22Rv1 (cell line): Measurements from ENCODE around the gene CD84.

Source experiments
- ZFX ChIP-seq: fragments of 450-650 bp; IDR thresholded peaks from 2 replicates; pipeline ENCODE4 v1.6.1; 2017; ENCODE audit warnings: antibody characterized with exemption, borderline replicate concordance
- TF ChIP-seq, protein P1 (sequence below): fragments of 450-650 bp; IDR thresholded peaks from 2 replicates; pipeline ENCODE4 v1.5.1; 2017; ENCODE audit warnings: mild to moderate bottlenecking

DNA sequence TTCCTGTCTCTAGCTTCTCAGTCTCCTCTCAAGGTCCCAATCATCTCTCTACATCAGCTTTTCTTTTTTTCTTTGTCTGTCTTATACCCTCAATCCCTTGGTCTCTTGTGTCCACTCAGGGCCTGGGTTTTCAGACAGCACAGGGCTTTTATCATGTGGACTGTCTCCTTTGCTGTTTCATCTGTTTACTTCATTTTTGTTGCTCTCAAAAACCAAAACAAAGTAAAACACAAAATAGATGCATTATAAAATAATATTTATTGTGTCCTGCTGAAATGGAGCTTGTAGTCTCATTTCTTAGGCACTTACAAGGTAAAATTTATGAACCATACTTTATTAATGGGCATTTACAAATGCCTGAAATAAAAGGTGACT lies 38.5 kb downstream of the CD84 start:
- TF ChIP-seq, protein P1, sequence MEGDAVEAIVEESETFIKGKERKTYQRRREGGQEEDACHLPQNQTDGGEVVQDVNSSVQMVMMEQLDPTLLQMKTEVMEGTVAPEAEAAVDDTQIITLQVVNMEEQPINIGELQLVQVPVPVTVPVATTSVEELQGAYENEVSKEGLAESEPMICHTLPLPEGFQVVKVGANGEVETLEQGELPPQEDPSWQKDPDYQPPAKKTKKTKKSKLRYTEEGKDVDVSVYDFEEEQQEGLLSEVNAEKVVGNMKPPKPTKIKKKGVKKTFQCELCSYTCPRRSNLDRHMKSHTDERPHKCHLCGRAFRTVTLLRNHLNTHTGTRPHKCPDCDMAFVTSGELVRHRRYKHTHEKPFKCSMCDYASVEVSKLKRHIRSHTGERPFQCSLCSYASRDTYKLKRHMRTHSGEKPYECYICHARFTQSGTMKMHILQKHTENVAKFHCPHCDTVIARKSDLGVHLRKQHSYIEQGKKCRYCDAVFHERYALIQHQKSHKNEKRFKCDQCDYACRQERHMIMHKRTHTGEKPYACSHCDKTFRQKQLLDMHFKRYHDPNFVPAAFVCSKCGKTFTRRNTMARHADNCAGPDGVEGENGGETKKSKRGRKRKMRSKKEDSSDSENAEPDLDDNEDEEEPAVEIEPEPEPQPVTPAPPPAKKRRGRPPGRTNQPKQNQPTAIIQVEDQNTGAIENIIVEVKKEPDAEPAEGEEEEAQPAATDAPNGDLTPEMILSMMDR, result no peak
- no peak for TF ChIP-seq ZFX
